Measurements from ENCODE around the gene SYNDIG1. TPM values are rescaled to one million over a fixed set of nuclear protein-coding genes. Genes with fewer than 3 reads are reported as not detected.

Gene SYNDIG1
- total RNA-seq, 4 donors from 2014 or later, result 0.20 to 1.3 (median 0.66) TPM; not detected in 1

DNA sequence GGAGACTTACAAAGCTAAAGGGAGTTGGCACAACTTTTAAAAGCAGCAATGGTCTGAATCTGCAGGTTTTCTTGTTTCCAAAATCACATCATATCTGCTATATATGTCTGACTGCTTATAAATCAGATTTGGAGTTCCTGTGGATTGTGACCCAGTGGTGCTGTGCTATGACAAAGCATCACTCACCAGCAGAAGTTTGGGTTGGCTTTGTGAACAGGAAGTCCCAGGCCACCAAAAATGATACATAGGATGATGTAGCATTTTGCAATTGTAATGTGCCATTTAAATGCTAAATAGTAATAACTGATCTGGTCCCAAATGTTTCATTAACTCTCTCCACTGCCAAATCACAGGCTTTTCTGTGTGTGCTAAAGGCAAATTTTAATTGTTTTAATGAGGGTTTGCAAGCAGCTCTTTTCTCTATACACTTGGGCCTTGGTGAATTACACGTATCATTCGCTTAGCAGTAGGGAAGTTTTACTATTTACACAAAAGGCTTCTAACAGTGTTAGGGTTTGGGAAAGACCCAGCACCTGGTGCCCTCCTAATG is 60.8 kb downstream of the SYNDIG1 start:
- Histone ChIP-seq H3K9me3 (no peaks in the 10 kb centered on the region), H3K4me1 (no peaks in the 10 kb centered on the region), H3K27ac (no peak overlapping the region), H3K36me3 (no peaks in the 10 kb centered on the region), H3K27me3 (no peaks in the 10 kb centered on the region), H3K4me3 (no peak overlapping the region)
- in situ Hi-C loops (cut with MboI; ENCODE audit: low sequenced_read_pairs in 4 of 4), result loop anchor here in 1 of 4 donors (25.0 kb wide), 1 partner anchor 218 kb away; no protein-coding TSS in a partner anchor
- ATAC-seq (no peak), DNase-seq (no peak)
- TF ChIP-seq, protein P1, sequence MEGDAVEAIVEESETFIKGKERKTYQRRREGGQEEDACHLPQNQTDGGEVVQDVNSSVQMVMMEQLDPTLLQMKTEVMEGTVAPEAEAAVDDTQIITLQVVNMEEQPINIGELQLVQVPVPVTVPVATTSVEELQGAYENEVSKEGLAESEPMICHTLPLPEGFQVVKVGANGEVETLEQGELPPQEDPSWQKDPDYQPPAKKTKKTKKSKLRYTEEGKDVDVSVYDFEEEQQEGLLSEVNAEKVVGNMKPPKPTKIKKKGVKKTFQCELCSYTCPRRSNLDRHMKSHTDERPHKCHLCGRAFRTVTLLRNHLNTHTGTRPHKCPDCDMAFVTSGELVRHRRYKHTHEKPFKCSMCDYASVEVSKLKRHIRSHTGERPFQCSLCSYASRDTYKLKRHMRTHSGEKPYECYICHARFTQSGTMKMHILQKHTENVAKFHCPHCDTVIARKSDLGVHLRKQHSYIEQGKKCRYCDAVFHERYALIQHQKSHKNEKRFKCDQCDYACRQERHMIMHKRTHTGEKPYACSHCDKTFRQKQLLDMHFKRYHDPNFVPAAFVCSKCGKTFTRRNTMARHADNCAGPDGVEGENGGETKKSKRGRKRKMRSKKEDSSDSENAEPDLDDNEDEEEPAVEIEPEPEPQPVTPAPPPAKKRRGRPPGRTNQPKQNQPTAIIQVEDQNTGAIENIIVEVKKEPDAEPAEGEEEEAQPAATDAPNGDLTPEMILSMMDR (IDR thresholded peaks at IDR 0.05 in 4 of 5, conservative IDR thresholded peaks at IDR 0.05 in 1 of 5), result no peak
- no peak for TF ChIP-seq POLR2A (IDR thresholded peaks at IDR 0.05)
- intact Hi-C loops (cut with DNase I; ENCODE audit: low total_unique reads), result no loop called here

DNA sequence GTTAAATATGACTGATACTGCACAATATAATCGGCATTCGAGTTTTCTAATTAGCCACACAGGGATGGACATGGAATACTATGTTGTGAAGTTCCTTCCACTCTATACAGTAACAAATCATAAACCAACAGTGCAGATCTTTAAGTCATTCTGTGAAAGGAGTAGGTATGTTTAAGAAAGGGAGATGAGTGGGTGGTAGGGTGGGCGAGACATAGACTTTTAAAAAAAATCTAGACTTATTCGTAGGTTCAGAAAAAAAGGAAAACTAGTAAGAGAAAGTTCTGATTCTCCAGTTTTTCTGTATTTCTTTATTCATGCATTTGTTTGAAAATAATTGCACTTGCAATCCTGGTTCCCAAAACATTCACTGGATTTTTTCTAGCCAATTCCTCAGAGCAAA is 61.8 kb downstream of the SYNDIG1 start:
- Histone ChIP-seq H3K4me1 (no peaks in the 10 kb centered on the region), H3K36me3 (no peaks in the 10 kb centered on the region), H3K27me3 (no peaks in the 10 kb centered on the region), H3K27ac (no peak overlapping the region), H3K9me3 (no peaks in the 10 kb centered on the region), H3K4me3 (no peak overlapping the region)
- intact Hi-C loops (cut with DNase I; ENCODE audit: low total_unique reads) (no loop called here), in situ Hi-C loops (cut with MboI; ENCODE audit: low sequenced_read_pairs in 4 of 4) (loop anchor here in 1 of 4 donors (25.0 kb wide), 1 partner anchor 219 kb away; no protein-coding TSS in a partner anchor)
- DNase-seq (no peak), ATAC-seq (no peak)
- TF ChIP-seq POLR2A (IDR thresholded peaks at IDR 0.05), result no peak
- TF ChIP-seq, protein P1 (IDR thresholded peaks at IDR 0.05 in 4 of 5, conservative IDR thresholded peaks at IDR 0.05 in 1 of 5), result no peak

DNA sequence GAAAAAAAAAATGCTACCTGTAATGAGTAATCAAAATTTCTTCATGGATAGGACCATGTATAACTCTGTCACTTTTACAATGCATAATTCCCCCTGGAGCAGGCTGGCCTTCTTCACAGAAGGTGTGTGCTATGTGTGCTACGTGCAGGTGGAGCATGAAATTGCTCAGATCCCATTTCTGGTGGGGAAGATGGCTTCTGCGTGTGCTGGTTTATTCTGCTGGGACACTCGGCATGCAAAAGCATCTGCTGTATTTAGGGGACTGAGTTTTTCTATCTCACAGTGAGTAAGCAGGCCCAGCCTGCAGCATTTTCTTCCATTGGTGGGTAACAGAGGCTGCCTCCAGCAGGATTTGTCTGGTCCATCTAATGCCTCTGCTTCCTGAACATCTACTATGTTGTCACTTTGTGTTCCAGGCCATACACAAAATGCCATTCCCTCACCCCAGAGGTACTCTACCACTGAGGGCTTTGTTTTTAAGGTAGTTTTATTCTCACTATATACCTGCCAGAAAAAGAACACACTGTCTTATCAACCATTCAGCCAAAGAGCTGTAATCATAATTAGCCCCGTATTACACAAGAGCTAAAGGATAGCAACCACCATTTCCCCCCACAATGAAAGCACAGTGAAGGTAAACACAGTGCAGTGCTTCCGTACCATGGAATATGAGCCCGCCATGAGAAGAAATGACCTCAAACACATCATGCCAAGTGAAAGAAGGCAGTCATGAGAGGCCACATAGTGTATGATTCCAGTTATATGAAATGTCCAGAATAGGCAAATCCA is 62.4 kb downstream of the SYNDIG1 start:
- no peak for ATAC-seq
- intact Hi-C loops (cut with DNase I; ENCODE audit: low total_unique reads) (no loop called here), in situ Hi-C loops (cut with MboI; ENCODE audit: low sequenced_read_pairs in 4 of 4) (loop anchor here in 1 of 4 donors (25.0 kb wide), 1 partner anchor 220 kb away; no protein-coding TSS in a partner anchor)
- Histone ChIP-seq H3K36me3 (no peaks in the 10 kb centered on the region), H3K9me3 (no peaks in the 10 kb centered on the region), H3K27ac (no peak overlapping the region), H3K4me1 (no peaks in the 10 kb centered on the region), H3K27me3 (no peaks in the 10 kb centered on the region), H3K4me3 (no peak overlapping the region)
- no peak for DNase-seq
- TF ChIP-seq, protein P1 (IDR thresholded peaks at IDR 0.05 in 4 of 5, conservative IDR thresholded peaks at IDR 0.05 in 1 of 5), result no peak
- TF ChIP-seq POLR2A (IDR thresholded peaks at IDR 0.05), result no peak

DNA sequence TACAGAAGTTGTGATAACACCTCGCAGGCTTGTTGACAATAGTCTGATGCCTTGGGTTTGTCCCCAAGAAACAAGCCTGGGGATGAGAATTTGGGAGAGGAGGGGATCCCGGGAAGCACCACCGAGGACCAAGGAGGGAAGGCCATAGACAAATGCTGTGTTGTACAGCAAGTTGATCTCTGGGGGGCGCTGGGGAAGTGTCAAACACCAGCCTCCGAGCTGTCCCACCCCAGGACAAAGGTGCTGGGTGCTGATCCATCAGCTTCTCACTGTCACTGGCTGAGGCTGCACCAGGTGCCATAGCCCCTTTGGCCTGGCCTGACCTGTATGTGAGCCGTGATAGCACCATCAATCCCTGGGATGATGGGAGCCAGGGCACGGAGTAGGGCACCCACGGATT is 64.0 kb downstream of the SYNDIG1 start:
- in situ Hi-C loops (cut with MboI; ENCODE audit: low sequenced_read_pairs in 4 of 4), result loop anchor here in 1 of 4 donors (25.0 kb wide), 1 partner anchor 221 kb away; no protein-coding TSS in a partner anchor
- no peaks in the 10 kb centered on the region for H3K36me3 ChIP-seq
- H3K27ac ChIP-seq, result no peak overlapping the region
- H3K9me3 ChIP-seq, result no peaks in the 10 kb centered on the region
- DNase-seq (no peak), ATAC-seq (no peak)
- no peaks in the 10 kb centered on the region for H3K27me3 ChIP-seq
- no peak for TF ChIP-seq POLR2A (IDR thresholded peaks at IDR 0.05)
- TF ChIP-seq, protein P1 (IDR thresholded peaks at IDR 0.05 in 4 of 5, conservative IDR thresholded peaks at IDR 0.05 in 1 of 5), result no peak
- H3K4me1 ChIP-seq, result no peaks in the 10 kb centered on the region
- intact Hi-C loops (cut with DNase I; ENCODE audit: low total_unique reads), result no loop called here
- H3K4me3 ChIP-seq, result no peak overlapping the region

All from gastrocnemius medialis (tissue), 4 donors.